Spleen (tissue), 13 donors: ENCODE measurements around the gene PPM1M. TPM values are rescaled to one million over a fixed set of nuclear protein-coding genes. Genes with fewer than 3 reads are reported as not detected.
A peak's percentile ranks its signal among the peaks of the same experiment; 100 is the strongest.

ENCODE experiments used
- DNase-seq: peaks from one replicate; pipeline ENCODE4 v3.0.0-alpha.2; 2020
- H3K27ac ChIP-seq, 8 donors: fragments of 200-600 bp; sonication (generic) in 7 of 8; 1 replicate in 4 of 8; 2 replicates in 4 of 8; pipeline versions ENCODE4 v1.5.0 to v1.8.0; 2016 to 2021; ENCODE audit warnings: inconsistent platforms in 4 of 8, mild to moderate bottlenecking in 4 of 8, moderate library complexity in 1 of 8
- H3K27me3 ChIP-seq, 7 donors: fragments of 200-600 bp; sonication (generic) in 6 of 7; replicated peaks in 1 of 7; 1 replicate in 4 of 7; 2 replicates in 3 of 7; pipeline versions ENCODE4 v1.5.0 to v1.8.0; 2016 to 2021; ENCODE audit warnings: inconsistent platforms in 3 of 7, mild to moderate bottlenecking in 1 of 7
- H3K36me3 ChIP-seq, 6 donors: fragments of 200-600 bp; sonication (generic) in 5 of 6; 1 replicate in 4 of 6; 2 replicates in 2 of 6; pipeline versions ENCODE4 v1.5.0 to v1.8.0; 2016 to 2021; ENCODE audit warnings: inconsistent platforms in 2 of 6
- H3K4me1 ChIP-seq, 6 donors: fragments of 200-600 bp; sonication (generic) in 5 of 6; 1 replicate in 3 of 6; 2 replicates in 3 of 6; pipeline versions ENCODE4 v1.5.0 to v1.8.0; 2016 to 2021; ENCODE audit warnings: inconsistent platforms in 3 of 6
- H3K4me3 ChIP-seq, 8 donors: fragments of 200-600 bp; sonication (generic) in 7 of 8; 1 replicate in 4 of 8; 2 replicates in 4 of 8; pipeline versions ENCODE4 v1.5.0 to v1.8.0; 2016 to 2021; ENCODE audit warnings: inconsistent platforms in 4 of 8, mild to moderate bottlenecking in 4 of 8, moderate library complexity in 2 of 8
- H3K9me3 ChIP-seq, 8 donors: fragments of 200-600 bp; sonication (generic) in 7 of 8; 1 replicate in 4 of 8; 2 replicates in 4 of 8; pipeline versions ENCODE4 v1.5.0 to v1.8.0; 2016 to 2021; ENCODE audit warnings: inconsistent platforms in 4 of 8
- POLR2A ChIP-seq, 3 donors: fragments of 450-650 bp; IDR thresholded peaks; one replicate each; pipeline ENCODE4 v1.5.1; 2017; ENCODE audit warnings: antibody characterized with exemption in 3 of 3, mild to moderate bottlenecking in 1 of 3
- POLR2AphosphoS5 ChIP-seq, 3 donors: sonication (generic); formaldehyde crosslinking; IDR thresholded peaks; one replicate each; pipeline ENCODE4 v1.5.1; 2017; ENCODE audit warnings: antibody characterized with exemption in 3 of 3
- WGBS, 5 donors: extraction: QIAGEN DNeasy Blood & Tissue Kit in 3 of 5; methylation state at CpG; one replicate each; pipeline versions ENCODE4 v1.1.5 to v1.1.7; 2013 to 2018; 5-methylcytosine and 5-hydroxymethylcytosine counted together
- intact Hi-C: fragments of 100-400 bp; cut with DNase I; formaldehyde crosslinking; loops from one replicate; pipeline ENCODE4 v1.15.0; 2023; ENCODE audit warnings: low total_unique reads
- long read RNA-seq, 2 donors: transcript quantifications; one replicate each; lab custom pipeline, GENCODE V29; 2026
- polyA plus RNA-seq, 3 donors: library from polyadenylated mRNA; stranded (reverse); fragments of 200-250 nt; gene quantifications; one replicate each; pipeline ENCODE4 v1.2.1, GENCODE V29; 2013
- total RNA-seq, 7 donors: library from RNA; depleted of rRNA in 3 of 7; stranded (reverse); fragments of >200 nt in 3 of 7; fragmentation: NEBNext Ultra II Directional in 4 of 7; extraction: Animal tissue kit (Norgen Biotek cat#: 25700) in 4 of 7; gene quantifications; one replicate each; pipeline versions ENCODE4 v1.1.0 to v1.2.1, GENCODE V29; 2016 to 2021
- TF ChIP-seq, protein P1 (sequence below), 11 experiments: fragments of 200-600 bp in 7 of 11; fragments of 450-650 bp in 4 of 11; sonication (generic) in 4 of 11; IDR thresholded peaks in 8 of 11; conservative IDR thresholded peaks in 3 of 11; 1 replicate in 7 of 11; 2 replicates in 4 of 11; pipeline versions ENCODE4 v1.4.0 to v1.8.0; 2016 to 2021; ENCODE audit warnings: antibody characterized with exemption in 11 of 11, inconsistent platforms in 4 of 11, mild to moderate bottlenecking in 1 of 11
- donor health status: healthy with polysubstance abuse.
- donor health status: DM: no; HTN: no; CAD: no; lungs with moderate emphysema.
- donor health status: DM: no; HTN: no; CAD: no.
- donor health status: Bipolar disorder and iron deficiency.
- donor health status: healthy.
- donor health status: DM: no; HTN: no; CAD: no.
- donor health status: DM: yes; HTN: yes; CAD: no.

The PPM1M gene, protein sequence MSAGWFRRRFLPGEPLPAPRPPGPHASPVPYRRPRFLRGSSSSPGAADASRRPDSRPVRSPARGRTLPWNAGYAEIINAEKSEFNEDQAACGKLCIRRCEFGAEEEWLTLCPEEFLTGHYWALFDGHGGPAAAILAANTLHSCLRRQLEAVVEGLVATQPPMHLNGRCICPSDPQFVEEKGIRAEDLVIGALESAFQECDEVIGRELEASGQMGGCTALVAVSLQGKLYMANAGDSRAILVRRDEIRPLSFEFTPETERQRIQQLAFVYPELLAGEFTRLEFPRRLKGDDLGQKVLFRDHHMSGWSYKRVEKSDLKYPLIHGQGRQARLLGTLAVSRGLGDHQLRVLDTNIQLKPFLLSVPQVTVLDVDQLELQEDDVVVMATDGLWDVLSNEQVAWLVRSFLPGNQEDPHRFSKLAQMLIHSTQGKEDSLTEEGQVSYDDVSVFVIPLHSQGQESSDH
- 10 to 100 TPM; 26.3 to 77.8 (median 55.8) TPM for total RNA-seq
- polyA plus RNA-seq, result 10 to 100 TPM; 29.2 to 37.2 (median 33.6) TPM
- long read RNA-seq, donor 1, partial matches to known transcripts, result 0 of 2 reads
- long read RNA-seq, donor 1, other reads (novel, unspliced or antisense), result 0 of 2 reads
- long read RNA-seq, donor 2, partial matches to known transcripts, result 0 of 4 reads
- long read RNA-seq, donor 2, other reads (novel, unspliced or antisense), result 0 of 4 reads

DNA sequence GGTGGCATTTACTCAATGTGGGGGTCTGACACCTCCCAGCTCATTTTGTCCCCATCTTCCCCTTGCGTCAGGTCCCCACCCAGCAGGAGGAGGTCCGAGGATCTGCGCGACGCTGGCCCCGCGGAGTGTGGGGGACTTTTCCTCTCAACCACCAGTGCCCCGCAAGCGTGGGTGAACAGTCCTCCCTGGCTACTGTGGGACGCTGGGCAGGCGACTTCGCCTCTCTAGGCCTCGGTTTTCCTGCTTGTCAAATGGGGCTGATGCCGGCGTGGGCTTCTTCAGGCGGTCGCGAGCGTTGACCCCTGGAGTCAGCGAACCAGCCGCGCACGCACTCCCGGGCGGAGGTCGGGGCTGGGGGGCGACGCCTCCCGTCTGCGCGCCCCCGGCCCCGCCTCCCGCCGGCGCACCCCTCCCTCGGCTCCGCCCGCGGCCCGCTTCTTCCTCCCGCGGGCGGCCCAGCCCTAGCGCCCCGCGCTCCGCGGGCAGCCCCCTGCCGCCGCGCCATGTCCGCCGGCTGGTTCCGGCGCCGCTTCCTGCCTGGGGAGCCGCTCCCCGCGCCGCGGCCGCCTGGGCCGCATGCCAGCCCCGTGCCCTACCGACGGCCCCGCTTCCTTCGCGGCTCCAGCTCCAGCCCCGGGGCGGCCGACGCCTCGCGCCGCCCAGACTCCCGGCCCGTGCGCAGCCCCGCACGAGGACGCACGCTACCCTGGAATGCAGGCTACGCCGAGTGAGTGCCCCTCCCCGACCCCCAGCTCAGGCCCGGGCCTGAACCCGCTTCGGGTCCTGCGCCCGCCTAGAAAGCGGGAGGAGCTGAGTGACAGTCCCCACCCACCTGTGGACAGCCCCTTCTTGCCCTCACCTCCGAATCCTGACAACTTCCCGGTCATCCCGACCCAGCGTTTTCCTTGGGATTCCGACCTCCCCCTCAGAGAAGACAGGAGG lies at the start of gene PPM1M:
Gene PPM1M (plus strand): TSS at position 438 of the 942 bp plus-strand sequence. CDS start 66 bp downstream, at position 504.
- H3K4me3 ChIP-seq, result peak within 1 kb of the TSS; percentile 46 to 72 (median 54)
- WGBS, 5 donors, result 1 to 3% (median 1%) methylated on average over 19 to 98 of the region's 98 CpGs
- peaks cover 0 to 32% (median 22%) of the 10 kb centered on the region in 6 donors for H3K36me3 ChIP-seq
- no peaks in the 10 kb centered on the region for H3K27me3 ChIP-seq
- peak; percentile 93 for DNase-seq
- peaks cover 0 to 89% (median 56%) of the 10 kb centered on the region in 6 donors for H3K4me1 ChIP-seq
- TF ChIP-seq POLR2AphosphoS5 (IDR thresholded peaks at IDR 0.05) (peak; percentile 34 to 73 (median 58)), POLR2A (IDR thresholded peaks at IDR 0.05) (peak in 1 of 3 donors; percentile 48)
- TF ChIP-seq, protein P1, sequence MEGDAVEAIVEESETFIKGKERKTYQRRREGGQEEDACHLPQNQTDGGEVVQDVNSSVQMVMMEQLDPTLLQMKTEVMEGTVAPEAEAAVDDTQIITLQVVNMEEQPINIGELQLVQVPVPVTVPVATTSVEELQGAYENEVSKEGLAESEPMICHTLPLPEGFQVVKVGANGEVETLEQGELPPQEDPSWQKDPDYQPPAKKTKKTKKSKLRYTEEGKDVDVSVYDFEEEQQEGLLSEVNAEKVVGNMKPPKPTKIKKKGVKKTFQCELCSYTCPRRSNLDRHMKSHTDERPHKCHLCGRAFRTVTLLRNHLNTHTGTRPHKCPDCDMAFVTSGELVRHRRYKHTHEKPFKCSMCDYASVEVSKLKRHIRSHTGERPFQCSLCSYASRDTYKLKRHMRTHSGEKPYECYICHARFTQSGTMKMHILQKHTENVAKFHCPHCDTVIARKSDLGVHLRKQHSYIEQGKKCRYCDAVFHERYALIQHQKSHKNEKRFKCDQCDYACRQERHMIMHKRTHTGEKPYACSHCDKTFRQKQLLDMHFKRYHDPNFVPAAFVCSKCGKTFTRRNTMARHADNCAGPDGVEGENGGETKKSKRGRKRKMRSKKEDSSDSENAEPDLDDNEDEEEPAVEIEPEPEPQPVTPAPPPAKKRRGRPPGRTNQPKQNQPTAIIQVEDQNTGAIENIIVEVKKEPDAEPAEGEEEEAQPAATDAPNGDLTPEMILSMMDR (IDR thresholded peaks at IDR 0.05 in 8 of 11, conservative IDR thresholded peaks at IDR 0.05 in 3 of 11), result no peak
- peak within 1 kb of the TSS; percentile 76 to 98 (median 94) for H3K27ac ChIP-seq
- no peaks in the 10 kb centered on the region for H3K9me3 ChIP-seq
- intact Hi-C loops, result no loop called here

GRCh38 chr3:52195823-52196331 lies 49.7 kb upstream of the PPM1M start:
- Histone ChIP-seq H3K9me3 (no peaks in the 10 kb centered on the region), H3K4me3 (no peak overlapping the region), H3K4me1 (peaks cover 36 to 75% (median 58%) of the 10 kb centered on the region in 6 donors), H3K27ac (peak overlapping the region in 7 of 8 donors; percentile 28 to 93 (median 64)), H3K27me3 (no peaks in the 10 kb centered on the region), H3K36me3 (peaks cover 0 to 17% (median 2%) of the 10 kb centered on the region in 6 donors)
- 39 to 64% (median 57%) methylated on average over 10 of the region's 10 CpGs for WGBS, 5 donors
- intact Hi-C loops, result no loop called here
- TF ChIP-seq POLR2A (IDR thresholded peaks at IDR 0.05) (no peak), POLR2AphosphoS5 (IDR thresholded peaks at IDR 0.05) (no peak)
- TF ChIP-seq, protein P1 (IDR thresholded peaks at IDR 0.05 in 8 of 11, conservative IDR thresholded peaks at IDR 0.05 in 3 of 11), result no peak
- DNase-seq, result no peak

- Histone ChIP-seq H3K4me3 (peak overlapping the region in 1 of 8 donors; percentile 93), H3K4me1 (peaks cover 39 to 80% (median 67%) of the 10 kb centered on the region in 6 donors), H3K27ac (peak overlapping the region in 6 of 8 donors; percentile 29 to 93 (median 92)), H3K36me3 (peaks cover 0 to 28% (median 2%) of the 10 kb centered on the region in 6 donors), H3K9me3 (no peaks in the 10 kb centered on the region), H3K27me3 (no peaks in the 10 kb centered on the region)
- no peak for DNase-seq
- intact Hi-C loops, result no loop called here
- 60 to 88% (median 78%) methylated on average over 3 of the region's 3 CpGs for WGBS, 5 donors
- TF ChIP-seq, protein P1 (IDR thresholded peaks at IDR 0.05 in 8 of 11, conservative IDR thresholded peaks at IDR 0.05 in 3 of 11), result no peak
- TF ChIP-seq POLR2A (IDR thresholded peaks at IDR 0.05) (no peak), POLR2AphosphoS5 (IDR thresholded peaks at IDR 0.05) (no peak)
Measured at GRCh38 chr3:52196977-52197376, 48.6 kb upstream of the PPM1M start.
